ENCODE data around the gene PLEKHN1. TPM values are rescaled to one million over a fixed set of nuclear protein-coding genes. Genes with fewer than 3 reads are reported as not detected.
"Not testable (repeated sequence)": the region's sequence is repeated elsewhere in the genome, so short reads cannot be mapped to it uniquely, and the experiment has no call there.

The PLEKHN1 gene
- polyA plus RNA-seq, 4 donors, result 0.13 to 0.70 (median 0.32) TPM

DNA sequence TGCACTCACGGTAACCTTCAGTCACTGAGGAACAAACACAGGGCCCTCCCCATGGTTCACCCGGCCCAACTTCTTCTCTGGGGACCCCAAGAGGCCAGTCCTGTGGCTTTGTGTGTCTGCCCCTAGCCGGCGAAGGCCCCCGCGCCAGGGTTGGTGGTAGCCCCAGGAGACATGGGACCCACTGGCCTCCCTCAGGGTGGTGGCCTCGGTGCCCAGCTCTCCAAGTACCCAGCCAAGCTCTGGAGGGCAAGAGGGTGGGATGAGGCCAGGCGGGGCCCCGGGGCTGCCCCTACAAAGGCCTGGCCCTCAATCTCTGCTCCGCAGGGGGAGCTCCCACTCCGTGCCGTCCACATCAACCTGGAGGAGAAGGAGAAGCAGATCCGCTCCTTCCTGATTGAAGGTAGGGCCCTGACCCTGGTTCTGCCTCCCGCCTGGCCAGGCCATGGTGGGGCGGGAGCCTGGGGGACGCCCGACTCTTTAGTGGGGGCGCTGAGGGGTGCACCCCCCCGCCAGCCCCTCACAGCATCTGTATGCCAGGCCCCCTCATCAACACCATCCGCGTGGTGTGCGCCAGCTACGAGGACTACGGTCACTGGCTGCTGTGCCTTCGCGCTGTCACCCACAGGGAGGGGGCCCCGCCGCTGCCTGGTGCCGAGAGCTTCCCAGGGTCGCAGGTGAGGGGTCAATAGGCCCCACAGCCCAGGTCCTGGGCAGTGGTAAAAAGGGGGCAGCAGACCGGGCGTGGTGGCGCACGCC, 5.6 kb downstream of the PLEKHN1 start:
- DNase-seq (ENCODE audit: low read depth in 4 of 4, low spot score in 2 of 4), result no peak

DNA sequence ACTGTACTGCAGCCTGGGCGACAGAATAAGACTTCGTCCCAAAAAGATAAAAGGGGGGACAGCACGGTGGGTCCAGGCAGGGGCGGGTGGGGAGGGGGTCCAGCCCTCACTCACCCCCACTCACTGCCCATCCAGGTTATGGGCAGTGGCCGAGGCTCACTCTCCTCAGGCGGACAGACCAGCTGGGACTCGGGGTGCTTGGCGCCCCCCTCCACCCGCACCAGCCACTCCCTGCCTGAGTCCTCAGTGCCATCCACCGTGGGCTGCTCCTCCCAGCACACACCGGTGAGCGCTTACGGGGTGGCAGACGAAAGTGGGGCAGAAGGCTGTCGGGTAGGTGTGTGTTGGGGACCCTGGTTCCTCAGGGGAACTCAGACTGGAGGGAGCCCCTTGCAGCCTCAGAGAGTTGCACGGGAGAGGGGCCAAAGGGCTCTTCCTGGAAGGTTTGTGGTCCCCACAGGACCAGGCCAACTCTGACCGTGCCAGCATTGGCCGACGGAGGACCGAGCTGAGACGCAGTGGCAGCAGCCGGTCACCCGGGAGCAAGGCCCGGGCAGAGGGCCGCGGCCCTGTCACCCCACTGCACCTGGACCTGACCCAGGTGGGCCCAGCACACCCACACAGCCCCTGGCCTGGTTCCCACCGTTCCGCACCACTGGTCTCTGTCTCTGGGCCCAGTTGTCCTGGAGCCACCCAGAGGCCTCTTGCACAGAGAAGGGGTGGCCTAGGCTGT, 6.6 kb downstream of the PLEKHN1 start:
- DNase-seq (ENCODE audit: low read depth in 4 of 4, low spot score in 2 of 4), result no peak

- no peak for DNase-seq (ENCODE audit: low read depth in 4 of 4, low spot score in 2 of 4)
These were observed 7.4 kb downstream of the PLEKHN1 start for GRCh38 chr1:973459-974292.

- DNase-seq (ENCODE audit: low read depth in 4 of 4, low spot score in 2 of 4), result no peak
These were observed 8.0 kb downstream of the PLEKHN1 start for GRCh38 chr1:974293-974640.

DNA sequence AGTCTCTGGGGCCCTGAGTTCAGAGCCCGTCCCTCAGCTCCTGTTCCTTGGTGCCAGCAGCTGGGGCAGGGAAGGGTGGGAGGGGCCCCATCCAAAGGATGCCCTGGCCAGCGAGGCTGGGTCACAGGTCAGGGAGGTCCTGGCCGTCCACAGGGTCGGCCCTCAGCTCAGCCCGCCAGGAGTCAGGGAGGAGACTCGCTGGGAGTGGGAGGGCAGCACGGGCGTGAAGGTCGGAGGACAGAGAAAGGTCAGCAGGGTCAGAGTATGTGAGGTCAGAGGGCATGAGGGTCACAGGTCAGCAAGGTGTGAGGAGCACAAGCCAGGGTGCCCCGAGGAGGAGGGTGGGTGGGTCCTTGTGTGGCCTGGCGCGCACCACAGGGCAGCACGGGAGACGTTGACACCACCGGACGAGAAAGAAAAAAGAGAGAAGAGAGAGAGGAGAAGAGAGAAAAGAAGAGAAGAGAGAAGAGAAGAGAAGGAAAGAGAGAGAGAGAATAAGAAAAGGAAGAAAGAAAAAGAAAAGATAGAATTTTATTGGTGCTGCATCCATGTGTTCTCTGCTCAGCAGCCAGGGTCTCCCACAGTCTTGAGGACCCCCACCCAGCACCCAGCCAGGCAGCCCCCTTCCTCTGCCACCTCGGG, 8.5 kb downstream of the PLEKHN1 start:
- no peak for DNase-seq (ENCODE audit: low read depth in 4 of 4, low spot score in 2 of 4)

GRCh38 chr1:975365-975764, 9.1 kb downstream of the PLEKHN1 start:
- no peak for DNase-seq (ENCODE audit: low read depth in 4 of 4, low spot score in 2 of 4)

DNA sequence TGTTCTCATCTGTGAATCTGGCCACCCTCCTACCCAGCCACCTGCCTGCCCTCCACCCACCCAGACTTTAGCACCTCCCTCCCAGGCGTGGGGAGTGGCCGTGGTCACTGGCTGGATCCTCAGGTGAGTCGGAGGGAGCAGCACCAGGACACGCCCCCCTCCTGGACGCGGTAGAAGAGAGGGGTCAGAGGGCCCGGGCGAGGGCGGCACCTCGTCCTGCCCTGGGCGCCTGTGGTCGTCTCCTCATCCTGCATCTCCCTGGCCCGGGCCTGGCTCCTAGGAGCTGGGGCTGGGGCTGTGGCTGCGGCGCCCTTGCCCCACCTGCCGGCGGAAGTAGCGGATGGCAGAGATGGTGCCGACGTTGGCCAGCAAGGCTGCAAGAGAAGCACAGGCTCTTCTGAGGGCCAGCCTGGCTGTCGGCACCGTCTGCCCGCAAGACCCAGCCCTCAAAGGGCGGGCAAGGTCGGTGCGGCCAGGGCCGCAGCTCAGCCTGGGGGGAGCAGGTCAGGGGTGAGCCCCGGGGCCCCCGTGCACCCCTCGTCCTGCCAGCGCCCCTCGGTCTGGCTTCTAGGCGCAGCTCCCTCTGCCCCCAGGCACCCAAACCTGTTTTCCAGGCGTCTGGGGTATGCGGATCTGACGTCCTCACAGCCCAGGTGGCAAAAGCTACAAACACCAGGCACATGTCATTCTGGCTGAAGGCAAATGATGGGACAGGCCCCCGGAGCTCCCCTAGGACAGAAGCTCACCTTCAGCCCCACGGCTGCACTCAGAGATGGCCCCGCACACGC, 9.8 kb downstream of the PLEKHN1 start:
- DNase-seq (ENCODE audit: low read depth in 4 of 4, low spot score in 2 of 4), result no peak

GRCh38 chr1:976791-977190, 10.5 kb downstream of the PLEKHN1 start:
- not testable (repeated sequence) for DNase-seq (ENCODE audit: low read depth in 4 of 4, low spot score in 2 of 4)

DNA sequence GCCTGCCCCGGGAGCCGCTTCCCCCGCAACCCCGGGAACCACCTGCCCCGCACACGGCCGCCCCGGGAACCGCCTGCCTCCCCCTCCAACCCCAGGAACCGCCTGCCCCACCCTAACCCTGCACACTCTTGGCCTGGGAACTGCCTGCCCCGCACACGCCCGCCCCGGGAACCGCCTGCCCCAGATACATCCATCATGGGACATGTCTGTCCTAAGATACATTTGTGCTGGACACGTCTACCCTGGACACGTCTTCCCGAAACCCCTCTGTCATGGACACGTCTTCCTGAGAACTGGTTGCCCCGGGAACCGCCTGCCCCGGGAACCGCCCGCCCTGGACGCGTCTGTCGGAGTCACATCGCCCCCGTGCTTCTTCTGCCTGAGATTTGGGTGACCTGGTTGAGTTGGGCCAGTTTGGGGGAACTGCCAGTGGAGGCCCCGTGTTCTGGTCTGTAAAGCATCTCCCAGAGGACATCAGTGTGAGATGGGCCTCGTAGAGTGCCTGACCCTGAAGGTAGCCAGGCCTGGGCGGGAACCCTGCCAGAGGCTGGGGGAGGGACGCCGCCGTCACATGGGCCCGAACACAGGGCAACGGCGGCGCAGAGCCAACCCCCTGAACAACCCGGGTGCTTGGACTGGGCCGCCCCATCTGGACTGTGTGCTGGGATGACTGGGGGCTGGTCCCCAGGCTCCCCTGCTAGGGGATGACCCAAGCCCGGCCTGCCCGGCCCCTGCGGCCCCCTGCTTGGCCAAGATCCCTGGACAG, 12.0 kb downstream of the PLEKHN1 start:
- DNase-seq (ENCODE audit: low read depth in 4 of 4, low spot score in 2 of 4), result no peak

- DNase-seq (ENCODE audit: low read depth in 4 of 4, low spot score in 2 of 4), result no peak
These were observed 12.8 kb downstream of the PLEKHN1 start for GRCh38 chr1:978835-979743.

- DNase-seq (ENCODE audit: low read depth in 4 of 4, low spot score in 2 of 4), result no peak
These were observed 13.4 kb downstream of the PLEKHN1 start for GRCh38 chr1:979744-980072.

DNA sequence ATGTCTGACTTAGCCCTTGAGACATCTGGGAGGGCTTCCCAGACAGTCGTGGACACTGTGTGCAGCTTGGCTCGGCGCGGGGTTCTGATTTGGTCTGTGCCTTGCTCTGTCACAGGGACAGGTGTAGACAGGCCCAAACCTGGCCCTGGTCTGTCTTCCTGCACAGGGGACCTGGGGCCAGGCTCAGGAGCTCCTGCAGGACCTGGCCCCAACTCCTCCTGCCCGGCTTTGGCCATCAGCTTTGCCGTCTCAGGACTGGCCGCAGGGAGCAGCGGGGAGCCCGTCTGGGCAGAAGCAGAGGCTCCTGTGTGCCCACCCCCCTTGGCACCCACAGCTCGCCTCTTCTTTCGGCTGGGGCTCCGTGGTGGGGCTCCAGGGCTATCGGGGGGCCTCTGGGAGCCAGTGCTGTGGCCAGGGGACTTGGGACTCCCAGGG, 13.9 kb downstream of the PLEKHN1 start:
- no peak for DNase-seq (ENCODE audit: low read depth in 4 of 4, low spot score in 2 of 4)

DNA sequence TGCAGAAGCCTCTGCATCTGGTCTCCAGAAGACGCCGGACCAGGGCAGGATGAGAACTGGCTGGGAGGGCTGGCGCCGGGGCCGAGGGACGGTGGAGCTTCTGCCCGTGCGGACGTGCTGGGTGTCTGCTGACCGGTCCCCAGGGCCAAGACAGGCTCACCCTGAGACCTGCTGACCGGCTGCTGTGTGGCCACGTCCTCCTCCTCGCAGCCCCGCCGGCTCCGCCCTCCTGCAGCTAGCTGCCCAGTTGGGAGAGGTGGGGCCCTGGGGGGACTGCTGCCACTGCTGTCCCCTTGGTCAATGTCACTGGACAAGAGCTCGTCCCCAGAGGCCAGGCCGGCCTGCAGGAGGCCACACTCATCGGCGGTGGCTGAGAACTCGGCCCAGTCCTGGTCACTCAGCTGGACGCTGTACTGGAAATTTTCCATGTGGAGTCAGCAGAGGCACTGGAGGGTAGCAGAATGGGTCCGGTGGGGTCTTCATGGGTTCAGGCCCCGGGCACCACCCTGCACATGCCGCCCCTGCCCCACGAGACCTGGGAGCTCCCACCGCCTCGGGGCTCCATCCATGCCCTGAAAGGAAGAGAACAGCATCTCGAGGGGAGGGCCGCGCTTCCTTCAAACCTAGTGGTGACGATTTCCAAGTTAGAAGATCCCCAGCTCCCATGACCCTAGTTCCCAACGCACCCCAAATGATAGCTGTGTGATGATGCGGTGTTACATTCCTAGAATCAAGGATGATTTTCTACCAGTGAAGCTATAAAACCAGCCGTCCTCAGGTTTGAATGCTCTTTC, 14.5 kb downstream of the PLEKHN1 start:
- no peak for DNase-seq (ENCODE audit: low read depth in 4 of 4, low spot score in 2 of 4)

DNA sequence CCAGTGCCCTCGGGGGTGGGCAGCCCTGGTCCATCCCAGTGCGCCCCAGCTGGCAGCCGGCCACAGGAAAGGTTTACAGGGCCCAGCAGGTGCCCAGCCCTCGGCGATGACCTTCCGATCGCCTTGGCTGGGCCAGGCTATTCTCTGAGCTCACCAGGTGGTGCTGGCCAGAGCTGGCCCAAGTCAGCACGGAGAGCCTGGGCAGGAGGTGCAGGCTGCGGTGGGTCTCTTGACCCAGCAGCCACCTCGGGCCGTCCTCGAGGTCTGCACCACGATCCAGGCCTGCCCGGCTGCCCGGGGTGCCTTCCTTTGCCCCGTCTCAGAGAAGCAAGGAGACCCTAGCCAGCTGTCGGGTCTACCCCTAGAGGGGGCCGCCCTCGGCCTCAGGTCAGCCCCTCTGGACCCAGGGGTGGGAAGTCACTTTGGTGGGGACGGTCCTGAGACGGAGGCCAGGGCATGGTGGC, 15.2 kb downstream of the PLEKHN1 start:
- DNase-seq (ENCODE audit: low read depth in 4 of 4, low spot score in 2 of 4), result no peak

DNA sequence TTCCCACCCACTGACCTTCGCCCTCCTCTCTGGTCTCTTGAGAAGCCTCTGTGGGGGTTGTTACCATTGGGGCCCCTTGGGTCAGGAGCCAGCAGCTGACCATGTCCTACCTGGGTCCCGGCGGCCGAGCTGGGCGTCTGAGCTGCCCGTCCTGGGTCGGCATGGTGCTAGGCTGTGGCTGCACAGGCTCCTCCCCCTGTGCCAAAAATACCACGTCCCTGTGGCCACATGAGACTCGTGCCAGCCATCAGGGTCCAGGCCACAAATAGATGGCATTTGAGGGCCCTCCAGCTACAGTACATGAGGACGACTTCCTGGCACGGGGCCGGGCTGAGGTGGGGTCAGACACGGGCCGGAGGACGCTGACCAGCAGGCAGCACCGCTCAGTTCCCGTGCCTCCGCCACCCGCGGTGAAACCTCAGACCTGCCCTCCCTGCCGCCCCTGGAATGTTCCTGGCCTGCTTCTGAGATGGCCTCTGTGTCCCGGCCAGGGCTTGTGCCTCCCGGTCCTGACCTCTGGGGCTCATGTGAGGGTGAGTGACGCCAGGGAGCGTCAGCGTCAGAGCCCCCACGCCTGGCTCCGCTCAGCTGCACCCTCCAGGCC, 15.8 kb downstream of the PLEKHN1 start, which contains the start of gene PERM1:
TSS of gene PERM1 (minus strand) at position 139 of the 604 bp plus-strand sequence. CDS start 1,064 bp downstream, outside the sequence.
- DNase-seq (ENCODE audit: low read depth in 4 of 4, low spot score in 2 of 4), result no peak

DNA sequence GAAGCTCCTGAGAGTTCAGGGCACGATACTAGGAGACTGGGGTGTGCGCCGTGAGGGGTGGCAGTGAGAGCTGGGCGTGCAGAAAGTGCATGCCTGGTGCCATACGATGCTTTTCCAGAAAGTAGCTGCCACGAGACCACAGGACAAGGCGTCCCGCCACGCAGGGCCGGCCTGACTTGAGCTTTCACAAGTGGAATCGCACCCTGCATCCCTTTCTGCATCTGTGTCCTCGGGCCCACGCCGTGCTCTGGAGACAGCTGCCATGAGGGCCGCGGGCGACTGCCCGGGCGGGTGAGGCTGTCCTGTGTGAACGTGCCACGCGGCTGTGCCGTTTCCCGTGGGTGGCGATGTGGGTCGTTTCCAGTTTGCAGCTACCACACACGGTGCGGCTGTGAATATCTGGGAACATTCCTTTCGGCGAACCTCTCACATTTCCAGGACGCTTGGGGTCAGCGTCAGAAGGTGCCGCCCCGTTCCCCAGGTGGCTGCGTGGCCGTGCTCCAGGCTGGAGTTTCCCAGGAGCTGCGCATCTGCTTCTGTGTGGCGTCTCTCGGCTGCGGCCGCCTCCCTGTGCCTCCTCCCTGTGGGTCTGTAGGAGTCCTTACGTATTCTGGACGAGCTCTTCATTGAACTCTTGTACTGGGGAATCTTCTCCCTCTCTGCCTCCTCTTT, 16.6 kb downstream of the PLEKHN1 start:
- no peak for DNase-seq (ENCODE audit: low read depth in 4 of 4, low spot score in 2 of 4)
